ENCODE results near the gene IL9.

IL9 gene

GRCh38 chr5:135934939-135935338 lies 39.3 kb upstream of the IL9 start:
- DNase-seq (ENCODE audit: low read depth): peak; percentile 71
- H3K4me3 ChIP-seq (ENCODE audit: low read depth, low read length): no peak overlapping the region
- TF ChIP-seq CTCF (conservative IDR thresholded peaks at IDR 0.05; ENCODE audit: low read depth, low read length): no peak

- no peak for TF ChIP-seq CTCF (conservative IDR thresholded peaks at IDR 0.05; ENCODE audit: low read depth, low read length)
- DNase-seq (ENCODE audit: low read depth): no peak
- no peak overlapping the region for H3K4me3 ChIP-seq (ENCODE audit: low read depth, low read length)
These were observed 35.3 kb upstream of the IL9 start for GRCh38 chr5:135930949-135931295.

GRCh38 chr5:135930029-135930948 lies 34.6 kb upstream of the IL9 start:
- TF ChIP-seq CTCF (conservative IDR thresholded peaks at IDR 0.05; ENCODE audit: low read depth, low read length): no peak
- peak overlapping the region; percentile 22 for H3K4me3 ChIP-seq (ENCODE audit: low read depth, low read length)
- no peak for DNase-seq (ENCODE audit: low read depth)

GRCh38 chr5:135921388-135921787 lies 25.7 kb upstream of the IL9 start:
- H3K4me3 ChIP-seq (ENCODE audit: low read depth, low read length): no peak overlapping the region
- DNase-seq (ENCODE audit: low read depth): peak; percentile 48
- TF ChIP-seq CTCF (conservative IDR thresholded peaks at IDR 0.05; ENCODE audit: low read depth, low read length): no peak

GRCh38 chr5:135920199-135920598 lies 24.6 kb upstream of the IL9 start:
- H3K4me3 ChIP-seq (ENCODE audit: low read depth, low read length): no peak overlapping the region

GRCh38 chr5:135916638-135917263 lies 21.1 kb upstream of the IL9 start:
- DNase-seq (ENCODE audit: low read depth): no peak
- no peak for TF ChIP-seq CTCF (conservative IDR thresholded peaks at IDR 0.05; ENCODE audit: low read depth, low read length)
- H3K4me3 ChIP-seq (ENCODE audit: low read depth, low read length): no peak overlapping the region

More at GRCh38 chr5:135920199-135920598, 24.6 kb upstream of the IL9 start:
- no peak for DNase-seq (ENCODE audit: low read depth)
- no peak for TF ChIP-seq CTCF (conservative IDR thresholded peaks at IDR 0.05; ENCODE audit: low read depth, low read length)

Data from choroid plexus epithelial cell (primary cell).